HepG2 (cell line): ENCODE data around the gene NSUN5. TPM values are rescaled to one million over a fixed set of nuclear protein-coding genes. Genes with fewer than 3 reads are reported as not detected.
A peak's percentile ranks its signal among the peaks of the same experiment; 100 is the strongest.

ENCODE experiments used
- ATAC-seq: fragments of 200-7000 bp; cut with Tn5 transposase; 3 replicates; pipeline ENCODE4 v1.9.1; 2020; ENCODE audit warnings: mild to moderate bottlenecking, moderate library complexity
- BruUV-seq: library from RNA; stranded (reverse); fragments of 400-500 nt; replicated peaks from 2 replicates; lab custom pipeline; 2021; lab: Mats Ljungman, UMichigan
- CTCF ChIA-PET: fragments of 300-600 bp; formaldehyde crosslinking; extraction: SDS; loops from one replicate; lab custom pipeline; 2021; ENCODE audit warnings: low total read pairs, inconsistent platforms, low intra/inter-chr PET ratio; lab: Yijun Ruan, JAX
- POLR2A ChIA-PET: fragments of 350-600 bp; sonication (Branson Sonifier 250); formaldehyde crosslinking; loops from one replicate; lab custom pipeline; 2020; ENCODE audit warnings: antibody characterized with exemption, inconsistent platforms; lab: Yijun Ruan, JAX
- DNase-seq: peaks from one replicate; pipeline ENCODE4 v3.0.0-alpha.2; 2015; ENCODE audit warnings: low spot score
- FAIRE-seq: peaks from 3 replicates; lab custom pipeline; 2011; peaks lifted over from hg19 to GRCh38; lab: Jason Lieb, UNC
- H2AFZ ChIP-seq: one replicate; pipeline ENCODE4 v1.6.1; 2011; ENCODE audit warnings: low read length, inconsistent platforms
- H3K27ac ChIP-seq: fragments of 300-600 bp; 3 replicates; pipeline ENCODE4 v1.8.0; 2011; ENCODE audit warnings: mixed run types, mild to moderate bottlenecking, mixed read lengths, low read length, inconsistent platforms; ENCODE audit not compliant: insufficient read depth; ENCODE audit errors: extremely low read length
- H3K27me3 ChIP-seq, 2 experiments: fragments of 200-600 bp in 1 of 2; 2 replicates in 1 of 2; 3 replicates in 1 of 2; pipeline versions ENCODE4 v1.6.0 to v1.8.0; 2011; ENCODE audit warnings: low read length in 2 of 2, mild to moderate bottlenecking in 2 of 2, moderate library complexity in 2 of 2, inconsistent platforms in 1 of 2; ENCODE audit not compliant: insufficient read depth in 2 of 2, control insufficient read depth in 1 of 2
- H3K36me3 ChIP-seq, 2 experiments: fragments of 200-600 bp in 1 of 2; replicated peaks in 1 of 2; 2 replicates in 1 of 2; 3 replicates in 1 of 2; pipeline versions ENCODE4 v1.5.1 to v1.8.0; 2011; ENCODE audit warnings: low read length in 2 of 2, inconsistent platforms in 1 of 2; ENCODE audit not compliant: insufficient read depth in 2 of 2, control insufficient read depth in 1 of 2
- H3K4me1 ChIP-seq: 2 replicates; pipeline ENCODE4 v1.5.1; 2012; ENCODE audit warnings: low read length, inconsistent platforms; ENCODE audit not compliant: insufficient read depth
- H3K4me2 ChIP-seq: 2 replicates; pipeline ENCODE4 v1.6.0; 2011; ENCODE audit warnings: low read depth, low read length, inconsistent platforms
- H3K4me3 ChIP-seq, 3 experiments: fragments of 200-600 bp in 1 of 3; sonication (generic), shearing (Covaris generic) in 1 of 3; replicated peaks in 1 of 3; 2 replicates each; pipeline ENCODE4 v1.5.1; 2011 to 2016; ENCODE audit warnings: low read length in 3 of 3, inconsistent platforms in 2 of 3, low read depth in 2 of 3, mild to moderate bottlenecking in 2 of 3, control low read depth in 1 of 3, mixed read lengths in 1 of 3; ENCODE audit not compliant: insufficient read depth in 1 of 3
- H3K79me2 ChIP-seq: one replicate; pipeline ENCODE4 v1.6.1; 2011; ENCODE audit warnings: low read length, inconsistent platforms; ENCODE audit not compliant: insufficient read depth
- H3K9ac ChIP-seq: 2 replicates; pipeline ENCODE4 v1.6.0; 2011; ENCODE audit warnings: mild to moderate bottlenecking, low read depth, low read length, inconsistent platforms; ENCODE audit not compliant: insufficient read depth
- H3K9me3 ChIP-seq: 2 replicates; pipeline ENCODE4 v1.5.1; 2012; ENCODE audit warnings: mild to moderate bottlenecking, low read length
- H4K20me1 ChIP-seq: 2 replicates; pipeline ENCODE4 v1.6.0; 2011; ENCODE audit warnings: inconsistent platforms, mild to moderate bottlenecking, low read length, moderate library complexity; ENCODE audit not compliant: insufficient read depth
- TEAD3 ChIP-seq: optimal IDR thresholded peaks from 2 replicates; pipeline ENCODE3; 2016; ENCODE audit warnings: borderline replicate concordance
- UBTF ChIP-seq: sonication (generic); formaldehyde crosslinking; IDR thresholded peaks from 2 replicates; pipeline ENCODE4 v1.4.0; 2020; ENCODE audit warnings: mild to moderate bottlenecking, missing genetic modification reagents
- ZNF782 ChIP-seq: sonication (generic); formaldehyde crosslinking; IDR thresholded peaks from 2 replicates; pipeline ENCODE4 v1.4.0; 2020; ENCODE audit warnings: missing genetic modification reagents, mild to moderate bottlenecking, borderline replicate concordance
- WGBS: methylation state at CpG from one replicate; pipeline ENCODE4 v1.1.6; 2017; ENCODE audit warnings: low lambda C conversion rate; 5-methylcytosine and 5-hydroxymethylcytosine counted together
- in situ Hi-C: cut with HindIII; loops from 2 replicates; pipeline ENCODE4 v1.10.0; 2017; ENCODE audit warnings: low pct_unique_long_range_greater_than_20kb; ENCODE audit not compliant: extremely low pct_ligation_motif_present
- intact Hi-C: fragments of 100-400 bp; cut with micrococcal nuclease; formaldehyde crosslinking; loops from one replicate; pipeline ENCODE4 v1.10.0; 2022; ENCODE audit not compliant: unreplicated experiment
- polyA plus RNA-seq, 8 experiments: library from polyadenylated mRNA; depleted of rRNA in 3 of 8; stranded (reverse) in 7 of 8; unstranded in 1 of 8; fragments of >200 nt; fragmentation: Illumina TruSeq in 4 of 8; extraction: Trizol in 4 of 8; gene quantifications; 2 replicates each; pipeline versions ENCODE4 v1.2.1 to v1.2.3, GENCODE V29; 2011 to 2016; ENCODE audit warnings: low read depth in 4 of 8, missing spikeins in 1 of 8, mixed read lengths in 1 of 8; ENCODE audit not compliant: insufficient read depth in 1 of 8
- total RNA-seq, 5 experiments: library from RNA; depleted of rRNA; stranded (reverse); fragments of >200 nt; fragmentation: Illumina TruSeq; extraction: Trizol; gene quantifications; 2 replicates each; pipeline ENCODE4 v1.2.3, GENCODE V29; 2016; ENCODE audit warnings: low read depth in 1 of 5

Gene NSUN5
- total and polyA plus RNA-seq, 2 of the 13 experiments (the other 11 are each of a cell fraction or from before 2014, with no cell fraction given) = 19.9 to 35.8 TPM

- FAIRE-seq = no peak
Measured at GRCh38 chr7:73350306-73351068, 41.9 kb upstream of the NSUN5 start.

More at GRCh38 chr7:73350306-73351068, 41.9 kb upstream of the NSUN5 start:
- Histone ChIP-seq H3K36me3 (no peaks in the 10 kb centered on the region), H3K9me3 (no peaks in the 10 kb centered on the region), H3K4me3 (no peak overlapping the region), H3K4me2 (peak overlapping the region; percentile 19; the same call in 1 of the 2 replicates), H2AFZ (no peak overlapping the region)
- intact Hi-C loops = no loop called here
- CTCF ChIA-PET = no interaction called here
- ATAC-seq = no peak
- no peak for DNase-seq
- POLR2A ChIA-PET = no interaction called here
- no TSS peak for BruUV-seq
- TF ChIP-seq UBTF = no peak
- no peak for TF ChIP-seq ZNF782
- TF ChIP-seq TEAD3 = no peak
- TF ChIP-seq, all 625 proteins: peak for 0
- no peak overlapping the region for H3K9ac ChIP-seq
- no peaks in the 10 kb centered on the region for H4K20me1 ChIP-seq
- peaks cover 56% of the 10 kb centered on the region for H3K4me1 ChIP-seq
- peaks cover 4 to 6% of the 10 kb centered on the region in 2 experiments; a peak in 2 of 5 replicates for H3K27me3 ChIP-seq
- no peak overlapping the region for H3K27ac ChIP-seq
- WGBS = 45% methylated on average over 6 of the region's 12 CpGs
- no peaks in the 10 kb centered on the region for H3K79me2 ChIP-seq
- in situ Hi-C loops = no loop called here
